ENCODE data around the gene USP6. TPM values are rescaled to one million over a fixed set of nuclear protein-coding genes. Genes with fewer than 3 reads are reported as not detected.

USP6 gene
- total RNA-seq (2022; extraction: Qiagen RNA extraction) = 0.02 TPM in 5 replicates

GRCh38 chr17:5115673-5116651, at the start of gene USP6:
USP6 (plus strand) TSS chr17:5116032; CDS start chr17:5130368, 14,336 bp downstream.

GRCh38 chr17:5078106-5079028, 37.5 kb upstream of the USP6 start, which contains the start of gene ZFP3:
ZFP3 (plus strand) TSS chr17:5078467; CDS start chr17:5091505, 13,038 bp downstream.

GRCh38 chr17:5111402-5112204, 4.2 kb upstream of the USP6 start, which contains the start of gene ZNF232:
ZNF232 (minus strand) TSS chr17:5111878; CDS start chr17:5111822, 56 bp downstream.

GRCh38 chr17:5191541-5192417, 75.9 kb downstream of the USP6 start, which contains the start of gene ZNF594:
ZNF594 (minus strand) TSS chr17:5191868; CDS start chr17:5184256, 7,612 bp downstream.

Other genes starting within 250 kb of the USP6 start
- gene C17orf107, start 216.5 kb upstream of the USP6 start, total RNA-seq (2022; extraction: Qiagen RNA extraction) = 0.17 to 0.31 TPM (median 0.25 TPM) in 5 replicates
- 0.05 to 0.12 TPM (median 0.07 TPM) in 4 of 5 replicates, not detected in the other for gene CHRNE, start 212.9 kb upstream of the USP6 start, total RNA-seq (2022; extraction: Qiagen RNA extraction)
- not detected in 5 replicates for gene GP1BA, start 183.8 kb upstream of the USP6 start, total RNA-seq (2022; extraction: Qiagen RNA extraction)
- 59.5 to 69.3 TPM (median 66.9 TPM) in 5 replicates for gene SLC25A11, start 176.0 kb upstream of the USP6 start, total RNA-seq (2022; extraction: Qiagen RNA extraction)
- 86.0 to 136 TPM (median 116 TPM) in 5 replicates for gene RNF167, start 175.8 kb upstream of the USP6 start, total RNA-seq (2022; extraction: Qiagen RNA extraction)
- gene PFN1, start 167.5 kb upstream of the USP6 start, total RNA-seq (2022; extraction: Qiagen RNA extraction) = 2,071 to 2,769 TPM (median 2,761 TPM) in 5 replicates
- 43.2 to 51.8 TPM (median 45.9 TPM) in 5 replicates for gene ENO3, start 164.9 kb upstream of the USP6 start, total RNA-seq (2022; extraction: Qiagen RNA extraction)
- gene SPAG7, start 148.2 kb upstream of the USP6 start, total RNA-seq (2022; extraction: Qiagen RNA extraction) = 66.5 to 79.2 TPM (median 70.5 TPM) in 5 replicates
- gene CAMTA2, start 128.4 kb upstream of the USP6 start, total RNA-seq (2022; extraction: Qiagen RNA extraction) = 25.5 to 36.5 TPM (median 31.3 TPM) in 5 replicates
- gene INCA1, start 118.5 kb upstream of the USP6 start, total RNA-seq (2022; extraction: Qiagen RNA extraction) = 1.1 to 2.0 TPM (median 1.8 TPM) in 5 replicates
- 98.2 to 122 TPM (median 115 TPM) in 5 replicates for gene KIF1C, start 118.1 kb upstream of the USP6 start, total RNA-seq (2022; extraction: Qiagen RNA extraction)
- gene SLC52A1, start 80.6 kb upstream of the USP6 start, total RNA-seq (2022; extraction: Qiagen RNA extraction) = 0.54 to 1.2 TPM (median 0.73 TPM) in 5 replicates
- 0.94 to 1.3 TPM (median 1.1 TPM) in 5 replicates for gene ZFP3, start 37.6 kb upstream of the USP6 start, total RNA-seq (2022; extraction: Qiagen RNA extraction)
- 3.7 to 4.2 TPM (median 4.0 TPM) in 5 replicates for gene ZNF232, start 4.2 kb upstream of the USP6 start, total RNA-seq (2022; extraction: Qiagen RNA extraction)
- 1.2 to 1.7 TPM (median 1.4 TPM) in 5 replicates for gene ZNF594, start 75.8 kb downstream of the USP6 start, total RNA-seq (2022; extraction: Qiagen RNA extraction)
- gene SCIMP, start 118.8 kb downstream of the USP6 start, total RNA-seq (2022; extraction: Qiagen RNA extraction) = not detected in 5 replicates
- gene RABEP1, start 166.3 kb downstream of the USP6 start, total RNA-seq (2022; extraction: Qiagen RNA extraction) = 39.5 to 45.3 TPM (median 41.9 TPM) in 5 replicates